Osteocyte (in vitro differentiated cells): ENCODE data around the gene C2orf74. TPM values are rescaled to one million over a fixed set of nuclear protein-coding genes. Genes with fewer than 3 reads are reported as not detected.
"Not testable (repeated sequence)": the region's sequence is repeated elsewhere in the genome, so short reads cannot be mapped to it uniquely, and the experiment has no call there.

Source experiments
- DNase-seq: peaks from one replicate; pipeline ENCODE4 v3.0.0; 2021; ENCODE audit warnings: mixed read lengths; ENCODE audit not compliant: unreplicated experiment; ENCODE audit errors: extremely low spot score
- H3K27ac Mint-ChIP-seq: one replicate; pipeline ENCODE4 v1.8.0; 2021; ENCODE audit warnings: mild to moderate bottlenecking, mixed read lengths; ENCODE audit not compliant: unreplicated experiment
- H3K27me3 Mint-ChIP-seq: one replicate; pipeline ENCODE4 v1.8.0; 2021; ENCODE audit warnings: mixed read lengths; ENCODE audit not compliant: unreplicated experiment
- H3K36me3 Mint-ChIP-seq: one replicate; pipeline ENCODE4 v1.8.0; 2021; ENCODE audit warnings: mixed read lengths; ENCODE audit not compliant: unreplicated experiment
- H3K4me1 Mint-ChIP-seq: one replicate; pipeline ENCODE4 v1.8.0; 2021; ENCODE audit warnings: mixed read lengths; ENCODE audit not compliant: unreplicated experiment
- H3K4me3 Mint-ChIP-seq: one replicate; pipeline ENCODE4 v1.8.0; 2021; ENCODE audit warnings: mild to moderate bottlenecking, moderate library complexity, mixed read lengths; ENCODE audit not compliant: unreplicated experiment
- H3K9me3 Mint-ChIP-seq: one replicate; pipeline ENCODE4 v1.8.0; 2021; ENCODE audit warnings: mixed read lengths; ENCODE audit not compliant: unreplicated experiment
- CTCF ChIP-seq: fragments of 200-600 bp; sonication (generic); IDR thresholded peaks from 2 replicates; pipeline ENCODE4 v1.5.0; 2021; ENCODE audit warnings: antibody characterized with exemption, mild to moderate bottlenecking, moderate library complexity
- total RNA-seq: library from RNA; stranded (reverse); gene quantifications from 2 replicates; pipeline ENCODE4 v1.2.1, GENCODE V29; 2021

The C2orf74 gene
- total RNA-seq, 1 donor from 2014 or later = 9.2 TPM

- no peak for TF ChIP-seq CTCF
- Mint-ChIP-seq H3K4me1 (peaks cover 7% of the 10 kb centered on the region), H3K9me3 (no peaks in the 10 kb centered on the region), H3K4me3 (peak overlapping the region; percentile 87), H3K36me3 (peaks cover 8% of the 10 kb centered on the region), H3K27me3 (no peaks in the 10 kb centered on the region), H3K27ac (peak overlapping the region; percentile 93)
- DNase-seq = peak; percentile 99
Observed at GRCh38 chr2:61144697-61145268, 17.2 kb upstream of the C2orf74 start.

- no peaks in the 10 kb centered on the region for H3K9me3 Mint-ChIP-seq
- TF ChIP-seq CTCF = no peak
- H3K36me3 Mint-ChIP-seq = peaks cover 11% of the 10 kb centered on the region
- no peaks in the 10 kb centered on the region for H3K27me3 Mint-ChIP-seq
- no peak overlapping the region for H3K27ac Mint-ChIP-seq
- H3K4me1 Mint-ChIP-seq = peaks cover 7% of the 10 kb centered on the region
- H3K4me3 Mint-ChIP-seq = peak overlapping the region; percentile 69
- no peak for DNase-seq
Observed at GRCh38 chr2:61145990-61146389, 16.0 kb upstream of the C2orf74 start.

- H3K4me3 Mint-ChIP-seq, H3K27ac Mint-ChIP-seq, H3K9me3 Mint-ChIP-seq, H3K27me3 Mint-ChIP-seq, H3K4me1 Mint-ChIP-seq: not testable (repeated sequence)
- peak; percentile 53 for DNase-seq
- H3K36me3 Mint-ChIP-seq = peaks cover 18% of the 10 kb centered on the region
Observed at GRCh38 chr2:61148091-61148490, 13.9 kb upstream of the C2orf74 start.

- no peak overlapping the region for H3K4me3 Mint-ChIP-seq
- no peaks in the 10 kb centered on the region for H3K27me3 Mint-ChIP-seq
- no peak for DNase-seq
- peaks cover 7% of the 10 kb centered on the region for H3K4me1 Mint-ChIP-seq
- no peak overlapping the region for H3K27ac Mint-ChIP-seq
- no peak for TF ChIP-seq CTCF
- H3K9me3 Mint-ChIP-seq = no peaks in the 10 kb centered on the region
- H3K36me3 Mint-ChIP-seq = peaks cover 18% of the 10 kb centered on the region
Observed at GRCh38 chr2:61149074-61149473, 12.9 kb upstream of the C2orf74 start.

GRCh38 chr2:61151436-61151835 is 10.6 kb upstream of the C2orf74 start:
- Mint-ChIP-seq H3K36me3 (peaks cover 18% of the 10 kb centered on the region), H3K27me3 (no peaks in the 10 kb centered on the region)

More at GRCh38 chr2:61151436-61151835, 10.6 kb upstream of the C2orf74 start:
- no peaks in the 10 kb centered on the region for H3K4me1 Mint-ChIP-seq
- H3K4me3 Mint-ChIP-seq = no peak overlapping the region
- H3K27ac Mint-ChIP-seq = no peak overlapping the region
- no peak for DNase-seq
- no peak for TF ChIP-seq CTCF
- no peaks in the 10 kb centered on the region for H3K9me3 Mint-ChIP-seq
